GM23338 (cell line): ENCODE data around the gene INO80E. TPM values are rescaled to one million over a fixed set of nuclear protein-coding genes. Genes with fewer than 3 reads are reported as not detected.

Experiments
- ATAC-seq: fragments of 200-7000 bp; cut with Tn5 transposase; 3 replicates; pipeline ENCODE4 v1.9.1; 2020
- DNase-seq: peaks from one replicate; pipeline ENCODE4 v3.0.0-alpha.2; 2015; ENCODE audit warnings: low spot score
- H2AFZ ChIP-seq: fragments of 200-600 bp; sonication (generic); 2 replicates; pipeline ENCODE4 v1.8.0; 2016; ENCODE audit warnings: antibody characterized with exemption, mild to moderate bottlenecking, moderate library complexity
- H3F3A ChIP-seq: fragments of 200-600 bp; sonication (generic); replicated peaks from 2 replicates; pipeline ENCODE4 v1.8.0; 2017; ENCODE audit warnings: antibody characterized with exemption, mixed run types, low read depth
- H3K27ac ChIP-seq: fragments of 200-600 bp; sonication (generic); 2 replicates; pipeline ENCODE4 v1.6.1; 2016; ENCODE audit warnings: low read depth
- H3K27me3 ChIP-seq: fragments of 200-600 bp; sonication (generic); 2 replicates; pipeline ENCODE4 v1.8.0; 2016; ENCODE audit warnings: mild to moderate bottlenecking, mixed run types, moderate library complexity; ENCODE audit not compliant: insufficient read depth
- H3K36me3 ChIP-seq: fragments of 200-600 bp; sonication (generic); 2 replicates; pipeline ENCODE4 v1.8.0; 2016; ENCODE audit warnings: mild to moderate bottlenecking; ENCODE audit not compliant: insufficient read depth
- H3K4me1 ChIP-seq: fragments of 200-600 bp; sonication (generic); 2 replicates; pipeline ENCODE4 v1.8.0; 2016; ENCODE audit warnings: mild to moderate bottlenecking, moderate library complexity; ENCODE audit not compliant: insufficient read depth
- H3K4me2 ChIP-seq: fragments of 200-600 bp; sonication (generic); 2 replicates; pipeline ENCODE4 v1.7.1; 2017; ENCODE audit warnings: mixed run types
- H3K4me3 ChIP-seq: fragments of 200-600 bp; sonication (generic); 2 replicates; pipeline ENCODE4 v1.6.1; 2016; ENCODE audit warnings: mixed run types
- H3K79me2 ChIP-seq: fragments of 200-600 bp; sonication (generic); replicated peaks from 2 replicates; pipeline ENCODE4 v1.8.0; 2017; ENCODE audit warnings: mild to moderate bottlenecking; ENCODE audit not compliant: insufficient read depth
- H3K9me2 ChIP-seq: fragments of 200-600 bp; sonication (generic); 2 replicates; pipeline ENCODE4 v1.8.0; 2017; ENCODE audit not compliant: insufficient read depth
- H4K20me1 ChIP-seq: fragments of 200-600 bp; sonication (generic); replicated peaks from 2 replicates; pipeline ENCODE4 v1.8.0; 2017; ENCODE audit warnings: mild to moderate bottlenecking; ENCODE audit not compliant: insufficient read depth
- H3K27ac Mint-ChIP-seq: 2 replicates; pipeline ENCODE4 v1.8.0; 2020; ENCODE audit warnings: inconsistent platforms, mild to moderate bottlenecking, moderate library complexity, mixed read lengths
- H3K27me3 Mint-ChIP-seq: 3 replicates; pipeline ENCODE4 v1.8.0; 2022; ENCODE audit warnings: low read depth, mild to moderate bottlenecking, moderate library complexity, mixed read lengths, inconsistent platforms; ENCODE audit not compliant: insufficient read depth, poor library complexity
- H3K36me3 Mint-ChIP-seq: 3 replicates; pipeline ENCODE4 v1.8.0; 2021; ENCODE audit warnings: low read depth, mild to moderate bottlenecking, inconsistent platforms, moderate library complexity, mixed read lengths
- H3K4me1 Mint-ChIP-seq: 3 replicates; pipeline ENCODE4 v1.8.0; 2020; ENCODE audit warnings: mild to moderate bottlenecking, inconsistent platforms, mixed read lengths
- H3K4me3 Mint-ChIP-seq: 3 replicates; pipeline ENCODE4 v1.8.0; 2021; ENCODE audit warnings: moderate library complexity, mild to moderate bottlenecking, inconsistent platforms, mixed read lengths
- H3K9me3 Mint-ChIP-seq: 3 replicates; pipeline ENCODE4 v1.8.0; 2020; ENCODE audit warnings: moderate library complexity, mild to moderate bottlenecking, inconsistent platforms, mixed read lengths
- CREB1 ChIP-seq: fragments of 250-450 bp; sonication (Bioruptor Pico); IDR thresholded peaks from 2 replicates; pipeline ENCODE4 v1.5.0; 2020; ENCODE audit warnings: low read depth, mild to moderate bottlenecking, moderate library complexity
- ETS1 ChIP-seq: IDR thresholded peaks from 2 replicates; pipeline ENCODE4 v1.6.1; 2016; ENCODE audit warnings: antibody characterized with exemption
- EZH2phosphoT487 ChIP-seq: fragments of 200-600 bp; sonication (generic); IDR thresholded peaks from one replicate; pipeline ENCODE4 v1.8.1; 2018; ENCODE audit warnings: antibody characterized with exemption; ENCODE audit not compliant: unreplicated experiment
- NANOG ChIP-seq: IDR thresholded peaks from 2 replicates; pipeline ENCODE4 v1.6.1; 2016; ENCODE audit warnings: antibody characterized with exemption, borderline replicate concordance
- POLR2AphosphoS5 ChIP-seq: IDR thresholded peaks from 2 replicates; pipeline ENCODE4 v1.6.1; 2016; ENCODE audit warnings: antibody characterized with exemption, low read depth
- REST ChIP-seq: IDR thresholded peaks from one replicate; pipeline ENCODE4 v1.6.1; 2018; ENCODE audit warnings: antibody characterized with exemption; ENCODE audit not compliant: unreplicated experiment
- STAT1 ChIP-seq: IDR thresholded peaks from one replicate; pipeline ENCODE4 v1.6.1; 2016; ENCODE audit warnings: antibody characterized with exemption; ENCODE audit not compliant: unreplicated experiment
- ZNF331 ChIP-seq: fragments of 250-450 bp; sonication (Bioruptor Pico); IDR thresholded peaks from 2 replicates; pipeline ENCODE4 v1.5.0; 2020; ENCODE audit warnings: low read depth, mild to moderate bottlenecking, moderate library complexity
- polyA plus RNA-seq: library from polyadenylated mRNA; unstranded; fragments of >200 nt; fragmentation: Nextera tagmentation; extraction: Ambion mirVana; gene quantifications from 2 replicates; pipeline ENCODE4 v1.2.1, GENCODE V29; 2016
- total RNA-seq: library from RNA; depleted of rRNA; stranded (reverse); fragments of >200 nt; shearing (Covaris generic); gene quantifications from 2 replicates; pipeline ENCODE4 v1.2.3, GENCODE V29; 2014
- TF ChIP-seq, protein P1 (sequence below): fragments of 250-450 bp; sonication (Bioruptor Pico); IDR thresholded peaks from 2 replicates; pipeline ENCODE4 v1.5.0; 2020; ENCODE audit warnings: mild to moderate bottlenecking, moderate library complexity

INO80E gene
- total and polyA plus RNA-seq, 2 experiments from 2014 or later: 66.0 to 71.0 TPM

DNA sequence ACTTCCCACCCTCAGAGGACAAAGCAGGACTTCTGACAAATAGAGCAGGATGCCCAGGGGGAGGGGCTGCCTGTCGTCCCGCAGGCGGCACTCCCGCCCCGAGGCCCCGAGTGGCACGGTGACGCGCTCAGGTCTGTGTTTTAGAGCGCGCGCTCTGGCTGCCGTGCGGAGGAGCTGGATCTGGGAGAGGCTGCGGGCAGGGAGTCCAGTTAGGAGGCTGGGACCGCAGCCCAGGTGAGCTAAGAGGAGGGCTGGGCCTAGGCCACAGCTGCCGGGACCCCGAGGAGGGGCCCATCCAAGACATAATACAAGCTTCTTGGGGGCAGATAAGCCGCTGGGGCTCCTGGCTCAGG, 8.4 kb downstream of the INO80E start:
- no peak overlapping the region for H3K4me3 ChIP-seq
- no peak overlapping the region for H3K27ac Mint-ChIP-seq
- no peaks in the 10 kb centered on the region for H3K79me2 ChIP-seq
- peaks cover 49% of the 10 kb centered on the region for H3K4me1 Mint-ChIP-seq
- no peak overlapping the region for H2AFZ ChIP-seq
- H3K4me2 ChIP-seq: no peak overlapping the region
- peaks cover 13% of the 10 kb centered on the region; the same call in 2 of the 3 replicates for H3K36me3 Mint-ChIP-seq
- ATAC-seq (no peak), DNase-seq (peak; percentile 30)
- peaks cover 20% of the 10 kb centered on the region for H3K27me3 Mint-ChIP-seq
- H3K4me3 Mint-ChIP-seq: no peak overlapping the region
- H3K36me3 ChIP-seq: no peaks in the 10 kb centered on the region
- no peaks in the 10 kb centered on the region for H3K9me2 ChIP-seq
- peaks cover 4% of the 10 kb centered on the region; the same call in 1 of the 2 replicates for H3K27me3 ChIP-seq
- H3K9me3 Mint-ChIP-seq: no peaks in the 10 kb centered on the region
- TF ChIP-seq NANOG: no peak
- no peak for TF ChIP-seq STAT1
- TF ChIP-seq REST: no peak
- no peak for TF ChIP-seq ZNF331 (CRISPR knock-in tag)
- TF ChIP-seq EZH2phosphoT487: no peak
- H3K27ac ChIP-seq: no peak overlapping the region
- peaks cover 22% of the 10 kb centered on the region for H3K4me1 ChIP-seq
- H3F3A ChIP-seq: no peaks in the 10 kb centered on the region
- peaks cover 4% of the 10 kb centered on the region; the same call in 1 of the 2 replicates for H4K20me1 ChIP-seq

DNA sequence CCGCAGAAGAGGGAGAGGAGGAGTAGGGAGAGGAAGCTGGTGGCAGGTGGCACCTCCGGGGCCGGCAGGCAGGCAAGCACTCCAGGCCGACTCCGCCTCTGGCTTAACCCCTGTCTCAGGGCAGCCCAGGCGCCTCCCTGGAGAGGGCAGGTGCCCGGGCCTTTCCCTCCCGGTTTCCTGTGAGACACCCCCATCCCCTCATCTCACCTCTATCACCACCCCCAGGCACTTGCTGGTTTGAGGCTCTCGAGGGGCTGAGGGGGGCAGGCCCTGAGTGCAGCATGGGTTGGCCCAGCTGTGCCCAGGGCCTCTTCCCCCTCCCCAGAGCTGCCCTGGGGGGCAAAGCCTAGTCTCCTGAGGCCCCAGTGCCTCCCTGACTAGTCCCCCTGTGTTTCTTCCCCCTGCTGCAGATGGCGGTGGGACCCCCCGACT, 8.8 kb downstream of the INO80E start:
- peaks cover 48% of the 10 kb centered on the region for H3K4me1 Mint-ChIP-seq

More for the DNA sequence above, 8.8 kb downstream of the INO80E start:
- H3K4me1 ChIP-seq: peaks cover 23% of the 10 kb centered on the region
- Mint-ChIP-seq H3K36me3 (peaks cover 13% of the 10 kb centered on the region; the same call in 2 of the 3 replicates), H3K27me3 (peaks cover 23% of the 10 kb centered on the region), H3K9me3 (no peaks in the 10 kb centered on the region), H3K27ac (no peak overlapping the region), H3K4me3 (no peak overlapping the region)
- no peak overlapping the region for H3K4me3 ChIP-seq
- H3F3A ChIP-seq: no peaks in the 10 kb centered on the region
- no peak for ATAC-seq
- H3K27ac ChIP-seq: no peak overlapping the region
- no peaks in the 10 kb centered on the region for H3K36me3 ChIP-seq
- no peaks in the 10 kb centered on the region for H3K79me2 ChIP-seq
- no peaks in the 10 kb centered on the region for H3K9me2 ChIP-seq
- TF ChIP-seq, protein P1, sequence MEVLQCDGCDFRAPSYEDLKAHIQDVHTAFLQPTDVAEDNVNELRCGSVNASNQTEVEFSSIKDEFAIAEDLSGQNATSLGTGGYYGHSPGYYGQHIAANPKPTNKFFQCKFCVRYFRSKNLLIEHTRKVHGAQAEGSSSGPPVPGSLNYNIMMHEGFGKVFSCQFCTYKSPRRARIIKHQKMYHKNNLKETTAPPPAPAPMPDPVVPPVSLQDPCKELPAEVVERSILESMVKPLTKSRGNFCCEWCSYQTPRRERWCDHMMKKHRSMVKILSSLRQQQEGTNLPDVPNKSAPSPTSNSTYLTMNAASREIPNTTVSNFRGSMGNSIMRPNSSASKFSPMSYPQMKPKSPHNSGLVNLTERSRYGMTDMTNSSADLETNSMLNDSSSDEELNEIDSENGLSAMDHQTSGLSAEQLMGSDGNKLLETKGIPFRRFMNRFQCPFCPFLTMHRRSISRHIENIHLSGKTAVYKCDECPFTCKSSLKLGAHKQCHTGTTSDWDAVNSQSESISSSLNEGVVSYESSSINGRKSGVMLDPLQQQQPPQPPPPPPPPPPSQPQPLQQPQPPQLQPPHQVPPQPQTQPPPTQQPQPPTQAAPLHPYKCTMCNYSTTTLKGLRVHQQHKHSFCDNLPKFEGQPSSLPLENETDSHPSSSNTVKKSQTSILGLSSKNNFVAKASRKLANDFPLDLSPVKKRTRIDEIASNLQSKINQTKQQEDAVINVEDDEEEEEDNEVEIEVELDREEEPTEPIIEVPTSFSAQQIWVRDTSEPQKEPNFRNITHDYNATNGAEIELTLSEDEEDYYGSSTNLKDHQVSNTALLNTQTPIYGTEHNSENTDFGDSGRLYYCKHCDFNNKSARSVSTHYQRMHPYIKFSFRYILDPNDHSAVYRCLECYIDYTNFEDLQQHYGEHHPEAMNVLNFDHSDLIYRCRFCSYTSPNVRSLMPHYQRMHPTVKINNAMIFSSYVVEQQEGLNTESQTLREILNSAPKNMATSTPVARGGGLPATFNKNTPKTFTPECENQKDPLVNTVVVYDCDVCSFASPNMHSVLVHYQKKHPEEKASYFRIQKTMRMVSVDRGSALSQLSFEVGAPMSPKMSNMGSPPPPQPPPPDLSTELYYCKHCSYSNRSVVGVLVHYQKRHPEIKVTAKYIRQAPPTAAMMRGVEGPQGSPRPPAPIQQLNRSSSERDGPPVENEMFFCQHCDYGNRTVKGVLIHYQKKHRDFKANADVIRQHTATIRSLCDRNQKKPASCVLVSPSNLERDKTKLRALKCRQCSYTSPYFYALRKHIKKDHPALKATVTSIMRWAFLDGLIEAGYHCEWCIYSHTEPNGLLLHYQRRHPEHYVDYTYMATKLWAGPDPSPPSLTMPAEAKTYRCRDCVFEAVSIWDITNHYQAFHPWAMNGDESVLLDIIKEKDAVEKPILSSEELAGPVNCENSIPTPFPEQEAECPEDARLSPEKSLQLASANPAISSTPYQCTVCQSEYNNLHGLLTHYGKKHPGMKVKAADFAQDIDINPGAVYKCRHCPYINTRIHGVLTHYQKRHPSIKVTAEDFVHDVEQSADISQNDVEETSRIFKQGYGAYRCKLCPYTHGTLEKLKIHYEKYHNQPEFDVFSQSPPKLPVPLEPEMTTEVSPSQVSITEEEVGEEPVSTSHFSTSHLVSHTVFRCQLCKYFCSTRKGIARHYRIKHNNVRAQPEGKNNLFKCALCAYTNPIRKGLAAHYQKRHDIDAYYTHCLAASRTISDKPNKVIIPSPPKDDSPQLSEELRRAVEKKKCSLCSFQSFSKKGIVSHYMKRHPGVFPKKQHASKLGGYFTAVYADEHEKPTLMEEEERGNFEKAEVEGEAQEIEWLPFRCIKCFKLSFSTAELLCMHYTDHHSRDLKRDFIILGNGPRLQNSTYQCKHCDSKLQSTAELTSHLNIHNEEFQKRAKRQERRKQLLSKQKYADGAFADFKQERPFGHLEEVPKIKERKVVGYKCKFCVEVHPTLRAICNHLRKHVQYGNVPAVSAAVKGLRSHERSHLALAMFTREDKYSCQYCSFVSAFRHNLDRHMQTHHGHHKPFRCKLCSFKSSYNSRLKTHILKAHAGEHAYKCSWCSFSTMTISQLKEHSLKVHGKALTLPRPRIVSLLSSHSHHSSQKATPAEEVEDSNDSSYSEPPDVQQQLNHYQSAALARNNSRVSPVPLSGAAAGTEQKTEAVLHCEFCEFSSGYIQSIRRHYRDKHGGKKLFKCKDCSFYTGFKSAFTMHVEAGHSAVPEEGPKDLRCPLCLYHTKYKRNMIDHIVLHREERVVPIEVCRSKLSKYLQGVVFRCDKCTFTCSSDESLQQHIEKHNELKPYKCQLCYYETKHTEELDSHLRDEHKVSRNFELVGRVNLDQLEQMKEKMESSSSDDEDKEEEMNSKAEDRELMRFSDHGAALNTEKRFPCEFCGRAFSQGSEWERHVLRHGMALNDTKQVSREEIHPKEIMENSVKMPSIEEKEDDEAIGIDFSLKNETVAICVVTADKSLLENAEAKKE: no peak
- no peak for TF ChIP-seq POLR2AphosphoS5
- no peak for TF ChIP-seq CREB1
- no peak for TF ChIP-seq EZH2phosphoT487
- TF ChIP-seq ETS1: no peak
- H2AFZ ChIP-seq: no peak overlapping the region
- H4K20me1 ChIP-seq: 0 out of 2 replicates have a peak, but pooled peaks cover 4% of the 10 kb centered on the region
- no peak overlapping the region for H3K4me2 ChIP-seq
- DNase-seq: no peak
- H3K27me3 ChIP-seq: peaks cover 9% of the 10 kb centered on the region; the same call in 1 of the 2 replicates
